ENCODE results near the gene RGS10. TPM values are rescaled to one million over a fixed set of nuclear protein-coding genes. Genes with fewer than 3 reads are reported as not detected.

RGS10 gene
- total and polyA plus RNA-seq, 2 of the 8 experiments (the other 6 are each of a cell fraction or from before 2014, with no cell fraction given): 5.5 to 13.1 TPM

DNA sequence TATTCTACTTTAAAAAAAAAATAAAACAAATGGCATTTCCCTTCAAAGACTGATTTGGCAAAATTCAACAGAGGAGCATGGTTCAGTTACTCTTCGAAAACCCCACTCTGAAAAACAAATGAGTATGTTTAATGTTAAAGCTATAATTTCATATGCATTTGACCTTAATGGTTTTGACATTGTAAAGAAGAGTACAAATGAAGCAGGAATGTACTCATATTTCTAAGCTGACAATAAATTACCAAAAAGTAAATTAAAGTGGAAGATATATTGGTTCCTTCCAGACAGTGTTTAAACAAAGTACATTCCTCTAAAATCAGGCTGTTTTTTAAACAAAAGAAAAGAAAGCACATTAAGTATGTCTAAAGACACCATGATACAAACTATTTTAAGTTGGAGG, 16.4 kb downstream of the RGS10 start (continued):
- TF ChIP-seq, protein P1, sequence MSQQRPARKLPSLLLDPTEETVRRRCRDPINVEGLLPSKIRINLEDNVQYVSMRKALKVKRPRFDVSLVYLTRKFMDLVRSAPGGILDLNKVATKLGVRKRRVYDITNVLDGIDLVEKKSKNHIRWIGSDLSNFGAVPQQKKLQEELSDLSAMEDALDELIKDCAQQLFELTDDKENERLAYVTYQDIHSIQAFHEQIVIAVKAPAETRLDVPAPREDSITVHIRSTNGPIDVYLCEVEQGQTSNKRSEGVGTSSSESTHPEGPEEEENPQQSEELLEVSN (IDR thresholded peaks at IDR 0.05): no peak
- TF ChIP-seq SIRT6 (IDR thresholded peaks at IDR 0.05; ENCODE audit: low read length) (no peak), EGR1 (IDR thresholded peaks at IDR 0.05; ENCODE audit: borderline replicate concordance, low read depth, low read length) (no peak), EP300 (IDR thresholded peaks at IDR 0.05; ENCODE audit: borderline replicate concordance in 1 of 2, low read depth in 2 of 2, low read length in 2 of 2) (no peak), USF2 (IDR thresholded peaks at IDR 0.05; ENCODE audit: low read length) (no peak)
- TF ChIP-seq, protein P2, sequence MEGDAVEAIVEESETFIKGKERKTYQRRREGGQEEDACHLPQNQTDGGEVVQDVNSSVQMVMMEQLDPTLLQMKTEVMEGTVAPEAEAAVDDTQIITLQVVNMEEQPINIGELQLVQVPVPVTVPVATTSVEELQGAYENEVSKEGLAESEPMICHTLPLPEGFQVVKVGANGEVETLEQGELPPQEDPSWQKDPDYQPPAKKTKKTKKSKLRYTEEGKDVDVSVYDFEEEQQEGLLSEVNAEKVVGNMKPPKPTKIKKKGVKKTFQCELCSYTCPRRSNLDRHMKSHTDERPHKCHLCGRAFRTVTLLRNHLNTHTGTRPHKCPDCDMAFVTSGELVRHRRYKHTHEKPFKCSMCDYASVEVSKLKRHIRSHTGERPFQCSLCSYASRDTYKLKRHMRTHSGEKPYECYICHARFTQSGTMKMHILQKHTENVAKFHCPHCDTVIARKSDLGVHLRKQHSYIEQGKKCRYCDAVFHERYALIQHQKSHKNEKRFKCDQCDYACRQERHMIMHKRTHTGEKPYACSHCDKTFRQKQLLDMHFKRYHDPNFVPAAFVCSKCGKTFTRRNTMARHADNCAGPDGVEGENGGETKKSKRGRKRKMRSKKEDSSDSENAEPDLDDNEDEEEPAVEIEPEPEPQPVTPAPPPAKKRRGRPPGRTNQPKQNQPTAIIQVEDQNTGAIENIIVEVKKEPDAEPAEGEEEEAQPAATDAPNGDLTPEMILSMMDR (IDR thresholded peaks at IDR 0.05; ENCODE audit: control extremely low read depth in 1 of 3, insufficient read depth in 1 of 3, low read depth in 1 of 3, low read length in 3 of 3): no peak

All from H1 (cell line).